WTC11 (cell line): Measurements from ENCODE around the gene PRKAG2. TPM values are rescaled to one million over a fixed set of nuclear protein-coding genes. Genes with fewer than 3 reads are reported as not detected.
A peak's percentile ranks its signal among the peaks of the same experiment; 100 is the strongest.

Experiments
- ATAC-seq: fragments of 200-7000 bp; cut with Tn5 transposase; 2 replicates; pipeline ENCODE4 v1.10.0; 2021; ENCODE audit warnings: mild to moderate bottlenecking, moderate library complexity
- CTCF ChIA-PET: fragments of 300-600 bp; sonication (Branson Sonifier 250); formaldehyde crosslinking; loops from one replicate; lab custom pipeline; 2021; ENCODE audit warnings: antibody characterized with exemption; lab: Charles Lee
- POLR2A ChIA-PET: fragments of 350-600 bp; sonication (Branson Sonifier 250); formaldehyde crosslinking; loops from one replicate; lab custom pipeline; 2021; ENCODE audit warnings: antibody characterized with exemption; lab: Charles Lee
- DNase-seq: peaks from one replicate; pipeline ENCODE4 v3.0.0; 2021; ENCODE audit warnings: low spot score
- H3K27ac Mint-ChIP-seq: 2 replicates; pipeline ENCODE4 v1.8.0; 2021; ENCODE audit warnings: mixed read lengths
- H3K27me3 Mint-ChIP-seq: 2 replicates; pipeline ENCODE4 v1.8.0; 2021; ENCODE audit warnings: low read depth, mild to moderate bottlenecking, moderate library complexity, mixed read lengths
- H3K36me3 Mint-ChIP-seq: 2 replicates; pipeline ENCODE4 v1.8.0; 2021; ENCODE audit warnings: mixed read lengths
- H3K4me1 Mint-ChIP-seq: 2 replicates; pipeline ENCODE4 v1.8.0; 2022; ENCODE audit warnings: mixed read lengths
- H3K4me3 Mint-ChIP-seq: 2 replicates; pipeline ENCODE4 v1.8.0; 2021; ENCODE audit warnings: mild to moderate bottlenecking, moderate library complexity, mixed read lengths
- H3K9me3 Mint-ChIP-seq: 2 replicates; pipeline ENCODE4 v1.8.0; 2021; ENCODE audit warnings: mixed read lengths
- ARID4B ChIP-seq: sonication (generic); formaldehyde crosslinking; IDR thresholded peaks from 2 replicates; pipeline ENCODE4 v1.8.0; 2023; ENCODE audit warnings: missing genetic modification reagents, mild to moderate bottlenecking, borderline replicate concordance
- ATF1 ChIP-seq: sonication (generic); formaldehyde crosslinking; IDR thresholded peaks from 2 replicates; pipeline ENCODE4 v1.8.1; 2023; ENCODE audit warnings: mild to moderate bottlenecking, moderate library complexity, missing genetic modification reagents
- E2F4 ChIP-seq: sonication (generic); formaldehyde crosslinking; IDR thresholded peaks from 2 replicates; pipeline ENCODE4 v1.8.1; 2022; ENCODE audit warnings: low read depth, mild to moderate bottlenecking, moderate library complexity, missing genetic modification reagents, borderline replicate concordance
- ELF4 ChIP-seq: sonication (generic); formaldehyde crosslinking; IDR thresholded peaks from 2 replicates; pipeline ENCODE4 v1.8.1; 2022; ENCODE audit warnings: low read depth, mild to moderate bottlenecking, moderate library complexity, missing genetic modification reagents
- ETV6 ChIP-seq: sonication (generic); formaldehyde crosslinking; IDR thresholded peaks from 2 replicates; pipeline ENCODE4 v1.8.1; 2022; ENCODE audit warnings: mild to moderate bottlenecking, missing genetic modification reagents
- FOXP1 ChIP-seq: sonication (generic); formaldehyde crosslinking; IDR thresholded peaks from 2 replicates; pipeline ENCODE4 v1.8.0; 2022; ENCODE audit warnings: missing genetic modification reagents, mild to moderate bottlenecking, moderate library complexity, borderline replicate concordance
- JAZF1 ChIP-seq: fragments of 250-450 bp; sonication (Bioruptor Pico); IDR thresholded peaks from 2 replicates; pipeline ENCODE4 v1.9.0; 2021; ENCODE audit warnings: moderate library complexity, mild to moderate bottlenecking, inconsistent platforms
- NR3C1 ChIP-seq: sonication (generic); formaldehyde crosslinking; conservative IDR thresholded peaks from 2 replicates; pipeline ENCODE4 v1.8.1; 2023; ENCODE audit warnings: low read depth, mild to moderate bottlenecking, missing genetic modification reagents
- SP1 ChIP-seq: sonication (generic); formaldehyde crosslinking; conservative IDR thresholded peaks from 2 replicates; pipeline ENCODE4 v1.8.1; 2022; ENCODE audit warnings: missing genetic modification reagents
- ZNF263 ChIP-seq: sonication (generic); formaldehyde crosslinking; IDR thresholded peaks from 2 replicates; pipeline ENCODE4 v1.8.1; 2022; ENCODE audit warnings: low read depth, mild to moderate bottlenecking, moderate library complexity, missing genetic modification reagents
- ZNF396 ChIP-seq: fragments of 250-450 bp; sonication (Bioruptor Pico); IDR thresholded peaks from 2 replicates; pipeline ENCODE4 v1.8.0; 2021; ENCODE audit warnings: mild to moderate bottlenecking, moderate library complexity, borderline replicate concordance
- total RNA-seq: library from RNA; stranded (reverse); gene quantifications from 3 replicates; pipeline ENCODE4 v1.2.3, GENCODE V29; 2021
- TF ChIP-seq, protein P1 (sequence below): fragments of 250-450 bp; sonication (Bioruptor Pico); IDR thresholded peaks from 2 replicates; pipeline ENCODE4 v1.9.0; 2021; ENCODE audit warnings: mild to moderate bottlenecking
- TF ChIP-seq, protein P2 (sequence below): sonication (generic); formaldehyde crosslinking; IDR thresholded peaks from 2 replicates; pipeline ENCODE4 v1.8.0; 2022; ENCODE audit warnings: mild to moderate bottlenecking, missing genetic modification reagents
- TF ChIP-seq, protein P3 (sequence below): sonication (generic); formaldehyde crosslinking; IDR thresholded peaks from 2 replicates; pipeline ENCODE4 v1.8.1; 2022; ENCODE audit warnings: missing genetic modification reagents, borderline replicate concordance

Gene PRKAG2
- total RNA-seq, 1 experiment from 2014 or later, result 20.3 TPM

GRCh38 chr7:151894111-151895007, 17.4 kb upstream of the PRKAG2 start:
- H3K4me1 Mint-ChIP-seq, result peaks cover 19% of the 10 kb centered on the region
- TF ChIP-seq NR3C1 (CRISPR knock-in tag), result no peak
- TF ChIP-seq, protein P1, sequence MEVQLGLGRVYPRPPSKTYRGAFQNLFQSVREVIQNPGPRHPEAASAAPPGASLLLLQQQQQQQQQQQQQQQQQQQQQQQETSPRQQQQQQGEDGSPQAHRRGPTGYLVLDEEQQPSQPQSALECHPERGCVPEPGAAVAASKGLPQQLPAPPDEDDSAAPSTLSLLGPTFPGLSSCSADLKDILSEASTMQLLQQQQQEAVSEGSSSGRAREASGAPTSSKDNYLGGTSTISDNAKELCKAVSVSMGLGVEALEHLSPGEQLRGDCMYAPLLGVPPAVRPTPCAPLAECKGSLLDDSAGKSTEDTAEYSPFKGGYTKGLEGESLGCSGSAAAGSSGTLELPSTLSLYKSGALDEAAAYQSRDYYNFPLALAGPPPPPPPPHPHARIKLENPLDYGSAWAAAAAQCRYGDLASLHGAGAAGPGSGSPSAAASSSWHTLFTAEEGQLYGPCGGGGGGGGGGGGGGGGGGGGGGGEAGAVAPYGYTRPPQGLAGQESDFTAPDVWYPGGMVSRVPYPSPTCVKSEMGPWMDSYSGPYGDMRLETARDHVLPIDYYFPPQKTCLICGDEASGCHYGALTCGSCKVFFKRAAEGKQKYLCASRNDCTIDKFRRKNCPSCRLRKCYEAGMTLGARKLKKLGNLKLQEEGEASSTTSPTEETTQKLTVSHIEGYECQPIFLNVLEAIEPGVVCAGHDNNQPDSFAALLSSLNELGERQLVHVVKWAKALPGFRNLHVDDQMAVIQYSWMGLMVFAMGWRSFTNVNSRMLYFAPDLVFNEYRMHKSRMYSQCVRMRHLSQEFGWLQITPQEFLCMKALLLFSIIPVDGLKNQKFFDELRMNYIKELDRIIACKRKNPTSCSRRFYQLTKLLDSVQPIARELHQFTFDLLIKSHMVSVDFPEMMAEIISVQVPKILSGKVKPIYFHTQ (CRISPR knock-in tag), result no peak
- TF ChIP-seq JAZF1, result no peak
- TF ChIP-seq ZNF263, result peak; percentile 91
- no peak for ATAC-seq
- no peaks in the 10 kb centered on the region for H3K36me3 Mint-ChIP-seq
- H3K4me3 Mint-ChIP-seq, result no peak overlapping the region
- ChIA-PET CTCF (no interaction called here), POLR2A (no interaction called here)
- H3K9me3 Mint-ChIP-seq, result no peaks in the 10 kb centered on the region
- no peak overlapping the region for H3K27ac Mint-ChIP-seq
- H3K27me3 Mint-ChIP-seq, result no peaks in the 10 kb centered on the region; the same call in 1 of the 2 replicates
- DNase-seq, result no peak

GRCh38 chr7:151893405-151893923, 16.5 kb upstream of the PRKAG2 start:
- CTCF ChIA-PET, result no interaction called here
- TF ChIP-seq ZNF396, result no peak
- TF ChIP-seq ETV6, result no peak
- TF ChIP-seq E2F4 (CRISPR knock-in tag), result no peak
- no peak for TF ChIP-seq FOXP1 (CRISPR knock-in tag)
- TF ChIP-seq, protein P2, sequence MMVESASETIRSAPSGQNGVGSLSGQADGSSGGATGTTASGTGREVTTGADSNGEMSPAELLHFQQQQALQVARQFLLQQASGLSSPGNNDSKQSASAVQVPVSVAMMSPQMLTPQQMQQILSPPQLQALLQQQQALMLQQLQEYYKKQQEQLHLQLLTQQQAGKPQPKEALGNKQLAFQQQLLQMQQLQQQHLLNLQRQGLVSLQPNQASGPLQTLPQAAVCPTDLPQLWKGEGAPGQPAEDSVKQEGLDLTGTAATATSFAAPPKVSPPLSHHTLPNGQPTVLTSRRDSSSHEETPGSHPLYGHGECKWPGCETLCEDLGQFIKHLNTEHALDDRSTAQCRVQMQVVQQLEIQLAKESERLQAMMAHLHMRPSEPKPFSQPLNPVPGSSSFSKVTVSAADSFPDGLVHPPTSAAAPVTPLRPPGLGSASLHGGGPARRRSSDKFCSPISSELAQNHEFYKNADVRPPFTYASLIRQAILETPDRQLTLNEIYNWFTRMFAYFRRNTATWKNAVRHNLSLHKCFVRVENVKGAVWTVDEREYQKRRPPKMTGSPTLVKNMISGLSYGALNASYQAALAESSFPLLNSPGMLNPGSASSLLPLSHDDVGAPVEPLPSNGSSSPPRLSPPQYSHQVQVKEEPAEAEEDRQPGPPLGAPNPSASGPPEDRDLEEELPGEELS (CRISPR knock-in tag), result no peak
- TF ChIP-seq ARID4B, result no peak
- TF ChIP-seq, protein P3, sequence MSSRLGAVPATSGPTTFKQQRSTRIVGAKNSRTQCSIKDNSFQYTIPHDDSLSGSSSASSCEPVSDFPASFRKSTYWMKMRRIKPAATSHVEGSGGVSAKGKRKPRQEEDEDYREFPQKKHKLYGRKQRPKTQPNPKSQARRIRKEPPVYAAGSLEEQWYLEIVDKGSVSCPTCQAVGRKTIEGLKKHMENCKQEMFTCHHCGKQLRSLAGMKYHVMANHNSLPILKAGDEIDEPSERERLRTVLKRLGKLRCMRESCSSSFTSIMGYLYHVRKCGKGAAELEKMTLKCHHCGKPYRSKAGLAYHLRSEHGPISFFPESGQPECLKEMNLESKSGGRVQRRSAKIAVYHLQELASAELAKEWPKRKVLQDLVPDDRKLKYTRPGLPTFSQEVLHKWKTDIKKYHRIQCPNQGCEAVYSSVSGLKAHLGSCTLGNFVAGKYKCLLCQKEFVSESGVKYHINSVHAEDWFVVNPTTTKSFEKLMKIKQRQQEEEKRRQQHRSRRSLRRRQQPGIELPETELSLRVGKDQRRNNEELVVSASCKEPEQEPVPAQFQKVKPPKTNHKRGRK (CRISPR knock-in tag), result no peak
- no peak for TF ChIP-seq ATF1 (CRISPR knock-in tag)
- TF ChIP-seq ELF4 (CRISPR knock-in tag), result no peak
- TF ChIP-seq, protein P1 (CRISPR knock-in tag), result no peak
- TF ChIP-seq SP1 (CRISPR knock-in tag), result no peak
- TF ChIP-seq, all 79 proteins: peak for 0
- ATAC-seq, result no peak
- Mint-ChIP-seq H3K9me3 (no peaks in the 10 kb centered on the region), H3K36me3 (no peaks in the 10 kb centered on the region), H3K27me3 (no peaks in the 10 kb centered on the region; the same call in 1 of the 2 replicates), H3K27ac (no peak overlapping the region), H3K4me3 (no peak overlapping the region), H3K4me1 (peaks cover 19% of the 10 kb centered on the region)
- POLR2A ChIA-PET, result no interaction called here
- DNase-seq, result no peak
